Peyer's patch (tissue), 4 donors: ENCODE data around the gene ZNF761.

Experiments used
- POLR2A ChIP-seq, 2 donors: fragments of 450-650 bp; IDR thresholded peaks; one replicate each; pipeline ENCODE4 v1.5.1; 2017; ENCODE audit warnings: antibody characterized with exemption in 2 of 2, mild to moderate bottlenecking in 2 of 2, moderate library complexity in 2 of 2
- TF ChIP-seq, protein P1 (sequence below), 6 experiments: fragments of 450-650 bp in 4 of 6; fragments of 200-600 bp in 2 of 6; sonication (generic) in 1 of 6; IDR thresholded peaks; one replicate each; pipeline ENCODE4 v1.5.1; 2017 to 2019; ENCODE audit warnings: antibody characterized with exemption in 6 of 6, mild to moderate bottlenecking in 3 of 6, moderate library complexity in 1 of 6

- TF ChIP-seq, protein P1, sequence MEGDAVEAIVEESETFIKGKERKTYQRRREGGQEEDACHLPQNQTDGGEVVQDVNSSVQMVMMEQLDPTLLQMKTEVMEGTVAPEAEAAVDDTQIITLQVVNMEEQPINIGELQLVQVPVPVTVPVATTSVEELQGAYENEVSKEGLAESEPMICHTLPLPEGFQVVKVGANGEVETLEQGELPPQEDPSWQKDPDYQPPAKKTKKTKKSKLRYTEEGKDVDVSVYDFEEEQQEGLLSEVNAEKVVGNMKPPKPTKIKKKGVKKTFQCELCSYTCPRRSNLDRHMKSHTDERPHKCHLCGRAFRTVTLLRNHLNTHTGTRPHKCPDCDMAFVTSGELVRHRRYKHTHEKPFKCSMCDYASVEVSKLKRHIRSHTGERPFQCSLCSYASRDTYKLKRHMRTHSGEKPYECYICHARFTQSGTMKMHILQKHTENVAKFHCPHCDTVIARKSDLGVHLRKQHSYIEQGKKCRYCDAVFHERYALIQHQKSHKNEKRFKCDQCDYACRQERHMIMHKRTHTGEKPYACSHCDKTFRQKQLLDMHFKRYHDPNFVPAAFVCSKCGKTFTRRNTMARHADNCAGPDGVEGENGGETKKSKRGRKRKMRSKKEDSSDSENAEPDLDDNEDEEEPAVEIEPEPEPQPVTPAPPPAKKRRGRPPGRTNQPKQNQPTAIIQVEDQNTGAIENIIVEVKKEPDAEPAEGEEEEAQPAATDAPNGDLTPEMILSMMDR (IDR thresholded peaks at IDR 0.05), result peak; percentile 36 to 60 (median 47)
- peak; percentile 60 to 79 for TF ChIP-seq POLR2A (IDR thresholded peaks at IDR 0.05)
Measured at GRCh38 chr19:53394974-53395839, 36.6 kb upstream of the ZNF761 start, which contains the start of gene ZNF765.
